PC-3 (cell line): ENCODE measurements around the gene PMEPA1. TPM values are rescaled to one million over a fixed set of nuclear protein-coding genes. Genes with fewer than 3 reads are reported as not detected.

Experiments used
- ATAC-seq: fragments of 200-7000 bp; cut with Tn5 transposase; 2 replicates; pipeline ENCODE4 v1.9.1; 2020; ENCODE audit warnings: mild to moderate bottlenecking, moderate library complexity
- BruUV-seq: library from RNA; stranded (reverse); fragments of 400-500 nt; replicated peaks from 2 replicates; lab custom pipeline; 2021; lab: Mats Ljungman, UMichigan
- CTCF ChIA-PET: fragments of 300-600 bp; sonication (Branson Sonifier 250); formaldehyde crosslinking; loops from one replicate; lab custom pipeline; 2022; ENCODE audit warnings: antibody characterized with exemption; lab: Charles Lee
- POLR2A ChIA-PET: fragments of 300-600 bp; sonication (Branson Sonifier 250); formaldehyde crosslinking; loops from one replicate; lab custom pipeline; 2022; ENCODE audit warnings: antibody characterized with exemption; ENCODE audit not compliant: unreplicated experiment; lab: Charles Lee
- DNase-seq: peaks from one replicate; pipeline ENCODE4 v3.0.0-alpha.2; 2015
- H2AFZ ChIP-seq: fragments of 300-600 bp; sonication (generic); 2 replicates; pipeline ENCODE4 v1.6.0; 2016; ENCODE audit warnings: antibody characterized with exemption, low read length
- H3F3A ChIP-seq: fragments of 300-600 bp; sonication (generic); one replicate; pipeline ENCODE4 v1.6.0; 2017; ENCODE audit warnings: antibody characterized with exemption, low read length, control low read depth, mild to moderate bottlenecking; ENCODE audit not compliant: unreplicated experiment
- H3K27ac ChIP-seq: fragments of 300-600 bp; sonication (generic); 2 replicates; pipeline ENCODE4 v1.5.1; 2016; ENCODE audit warnings: mild to moderate bottlenecking, low read length
- H3K27me3 ChIP-seq: fragments of 300-600 bp; sonication (generic); 2 replicates; pipeline ENCODE4 v1.6.1; 2016; ENCODE audit warnings: low read length, mixed read lengths
- H3K36me3 ChIP-seq: fragments of 300-600 bp; sonication (generic); 2 replicates; pipeline ENCODE4 v1.6.1; 2016; ENCODE audit warnings: low read depth, mixed run types, low read length, mixed read lengths
- H3K4me1 ChIP-seq: fragments of 300-600 bp; sonication (generic); 2 replicates; pipeline ENCODE4 v1.5.1; 2016; ENCODE audit warnings: low read length; ENCODE audit not compliant: insufficient read depth
- H3K4me2 ChIP-seq: fragments of 300-600 bp; sonication (generic); 2 replicates; pipeline ENCODE4 v1.6.0; 2016; ENCODE audit warnings: low read length
- H3K4me3 ChIP-seq: fragments of 300-600 bp; sonication (generic); 2 replicates; pipeline ENCODE4 v1.5.1; 2016; ENCODE audit warnings: mild to moderate bottlenecking, low read length, mixed read lengths
- H3K79me2 ChIP-seq: fragments of 300-600 bp; sonication (generic); 2 replicates; pipeline ENCODE4 v1.6.1; 2017; ENCODE audit warnings: low read length, mixed read lengths
- H3K9ac ChIP-seq: fragments of 300-600 bp; sonication (generic); 2 replicates; pipeline ENCODE4 v1.6.0; 2016; ENCODE audit warnings: mild to moderate bottlenecking, low read length
- H3K9me2 ChIP-seq: fragments of 300-600 bp; sonication (generic); replicated peaks from 2 replicates; pipeline ENCODE4 v1.6.1; 2016; ENCODE audit warnings: mixed run types, low read length, mixed read lengths
- H3K9me3 ChIP-seq: fragments of 300-600 bp; sonication (generic); 2 replicates; pipeline ENCODE4 v1.6.1; 2016; ENCODE audit warnings: low read length, mixed read lengths
- H4K20me1 ChIP-seq: fragments of 300-600 bp; sonication (generic); 2 replicates; pipeline ENCODE4 v1.6.1; 2016; ENCODE audit warnings: low read length, mixed read lengths
- EZH2 ChIP-seq: fragments of 300-600 bp; sonication (generic); IDR thresholded peaks from one replicate; pipeline ENCODE4 v1.6.1; 2017; ENCODE audit warnings: antibody characterized with exemption, mild to moderate bottlenecking, low read length; ENCODE audit not compliant: unreplicated experiment
- EZH2phosphoT487 ChIP-seq: fragments of 300-600 bp; sonication (generic); IDR thresholded peaks from 2 replicates; pipeline ENCODE4 v1.6.1; 2018; ENCODE audit warnings: mild to moderate bottlenecking, antibody characterized with exemption, low read length, borderline replicate concordance
- intact Hi-C: fragments of 100-400 bp; cut with micrococcal nuclease; formaldehyde crosslinking; loops from 2 replicates; pipeline ENCODE4 v1.9.0; 2023
- total RNA-seq: library from RNA; depleted of rRNA; stranded (reverse); fragments of >200 nt; gene quantifications from 2 replicates; pipeline ENCODE4 v1.2.3, GENCODE V29; 2014
- TF ChIP-seq, protein P1 (sequence below): fragments of 300-600 bp; sonication (generic); conservative IDR thresholded peaks from 2 replicates; pipeline ENCODE4 v1.5.1; 2017; ENCODE audit warnings: antibody characterized with exemption, low read depth, mild to moderate bottlenecking, low read length

Gene PMEPA1
- total RNA-seq, 1 experiment from 2014 or later, result 21.9 TPM

DNA sequence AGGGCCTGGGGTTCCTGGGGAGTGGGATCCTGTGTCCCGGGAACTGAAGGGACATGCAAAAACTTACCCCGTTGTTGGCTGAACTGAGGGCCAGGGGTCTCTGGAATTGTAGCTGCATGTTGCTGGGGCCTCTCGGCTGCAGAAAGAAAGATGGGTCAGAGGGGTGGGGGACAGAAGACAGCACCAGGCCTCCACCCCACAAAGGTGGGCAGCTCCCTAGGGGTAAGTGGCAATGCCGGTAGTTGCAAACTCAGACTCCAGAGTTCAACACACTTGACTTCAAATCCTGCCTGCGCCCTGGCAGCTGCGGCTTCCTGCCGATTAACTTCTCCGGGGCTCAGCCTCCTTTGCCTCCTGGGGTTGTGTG is 94.4 kb downstream of the PMEPA1 start:
- Histone ChIP-seq H4K20me1 (no peaks in the 10 kb centered on the region), H3K4me2 (no peak overlapping the region), H3K36me3 (no peaks in the 10 kb centered on the region), H3K9me3 (no peaks in the 10 kb centered on the region), H2AFZ (no peak overlapping the region), H3K27me3 (no peaks in the 10 kb centered on the region), H3K4me3 (no peak overlapping the region), H3K9me2 (no peaks in the 10 kb centered on the region), H3K9ac (no peak overlapping the region), H3K4me1 (peaks cover 23% of the 10 kb centered on the region), H3F3A (no peaks in the 10 kb centered on the region), H3K27ac (no peak overlapping the region), H3K79me2 (no peaks in the 10 kb centered on the region)
- TF ChIP-seq EZH2, result no peak
- TF ChIP-seq, protein P1, sequence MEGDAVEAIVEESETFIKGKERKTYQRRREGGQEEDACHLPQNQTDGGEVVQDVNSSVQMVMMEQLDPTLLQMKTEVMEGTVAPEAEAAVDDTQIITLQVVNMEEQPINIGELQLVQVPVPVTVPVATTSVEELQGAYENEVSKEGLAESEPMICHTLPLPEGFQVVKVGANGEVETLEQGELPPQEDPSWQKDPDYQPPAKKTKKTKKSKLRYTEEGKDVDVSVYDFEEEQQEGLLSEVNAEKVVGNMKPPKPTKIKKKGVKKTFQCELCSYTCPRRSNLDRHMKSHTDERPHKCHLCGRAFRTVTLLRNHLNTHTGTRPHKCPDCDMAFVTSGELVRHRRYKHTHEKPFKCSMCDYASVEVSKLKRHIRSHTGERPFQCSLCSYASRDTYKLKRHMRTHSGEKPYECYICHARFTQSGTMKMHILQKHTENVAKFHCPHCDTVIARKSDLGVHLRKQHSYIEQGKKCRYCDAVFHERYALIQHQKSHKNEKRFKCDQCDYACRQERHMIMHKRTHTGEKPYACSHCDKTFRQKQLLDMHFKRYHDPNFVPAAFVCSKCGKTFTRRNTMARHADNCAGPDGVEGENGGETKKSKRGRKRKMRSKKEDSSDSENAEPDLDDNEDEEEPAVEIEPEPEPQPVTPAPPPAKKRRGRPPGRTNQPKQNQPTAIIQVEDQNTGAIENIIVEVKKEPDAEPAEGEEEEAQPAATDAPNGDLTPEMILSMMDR, result no peak
- TF ChIP-seq EZH2phosphoT487, result no peak
- CTCF ChIA-PET, result no interaction called here
- POLR2A ChIA-PET, result no interaction called here
- DNase-seq (no peak), ATAC-seq (no peak)
- no TSS peak for BruUV-seq
- intact Hi-C loops, result loop anchor here (10.0 kb wide), 1 partner anchor 379 kb away; no protein-coding TSS in a partner anchor

DNA sequence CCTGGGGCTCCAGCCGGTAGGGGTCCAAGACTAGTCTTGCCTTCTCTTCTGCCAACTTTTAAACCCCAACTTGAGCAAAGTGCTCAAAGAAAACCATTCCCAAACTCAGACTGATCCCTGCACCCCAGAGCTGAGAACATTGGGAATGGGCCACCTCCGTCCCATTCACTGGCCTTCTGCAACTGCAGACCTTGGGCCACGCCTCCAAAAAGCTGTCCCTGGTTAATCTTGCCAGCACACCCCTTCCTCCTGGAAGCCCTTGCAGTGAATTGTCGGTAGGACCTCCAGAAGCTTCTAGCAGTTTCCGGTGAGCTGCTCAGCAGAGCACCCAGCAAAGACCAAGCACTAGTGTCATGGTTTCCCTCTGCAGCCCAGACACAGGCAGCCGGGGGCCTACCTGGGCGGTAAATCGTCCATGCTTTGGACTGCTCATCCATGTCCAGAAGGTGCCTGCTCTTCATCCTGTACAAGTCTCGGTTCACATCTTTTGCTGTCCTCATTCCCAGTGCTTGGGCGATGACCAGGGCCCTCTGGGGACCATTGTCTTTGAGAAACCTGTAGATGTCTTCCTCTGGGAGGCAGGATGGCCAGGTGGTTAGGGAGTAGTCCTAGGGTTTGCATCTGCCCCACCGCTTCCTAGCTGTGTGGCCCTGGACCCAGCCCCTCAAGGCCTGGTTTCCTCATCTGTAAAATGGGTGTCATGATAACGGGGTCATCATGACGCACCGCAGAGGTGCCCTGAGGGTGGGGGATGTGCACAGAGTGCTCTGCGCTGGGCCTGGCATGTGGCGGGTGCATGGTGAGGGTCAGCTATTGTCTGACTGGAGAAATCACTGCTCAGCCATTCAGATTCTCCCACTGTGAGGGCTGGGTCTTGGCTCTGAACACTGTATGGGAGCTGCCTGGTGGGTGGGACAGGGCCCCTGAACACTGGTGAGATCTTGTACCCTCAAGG is 95.0 kb downstream of the PMEPA1 start:
- Histone ChIP-seq H3K27ac (no peak overlapping the region), H3K79me2 (no peaks in the 10 kb centered on the region), H3K9me3 (no peaks in the 10 kb centered on the region), H3F3A (no peaks in the 10 kb centered on the region), H3K36me3 (no peaks in the 10 kb centered on the region), H3K27me3 (no peaks in the 10 kb centered on the region), H2AFZ (no peak overlapping the region), H3K4me3 (no peak overlapping the region), H4K20me1 (no peaks in the 10 kb centered on the region), H3K9ac (no peak overlapping the region), H3K9me2 (no peaks in the 10 kb centered on the region), H3K4me1 (peaks cover 22% of the 10 kb centered on the region), H3K4me2 (no peak overlapping the region)
- ATAC-seq (no peak), DNase-seq (no peak)
- ChIA-PET CTCF (no interaction called here), POLR2A (no interaction called here)
- no TSS peak for BruUV-seq
- intact Hi-C loops, result loop anchor here (10.0 kb wide), 1 partner anchor 380 kb away; no protein-coding TSS in a partner anchor
- TF ChIP-seq, protein P1, result no peak
- TF ChIP-seq EZH2 (no peak), EZH2phosphoT487 (no peak)

- no peaks in the 10 kb centered on the region for H3K79me2 ChIP-seq
- H3K9me3 ChIP-seq, result no peaks in the 10 kb centered on the region
- no peaks in the 10 kb centered on the region for H4K20me1 ChIP-seq
- intact Hi-C loops, result loop anchor here (10.0 kb wide), 1 partner anchor 381 kb away; no protein-coding TSS in a partner anchor
- no peaks in the 10 kb centered on the region for H3K27me3 ChIP-seq
- no peaks in the 10 kb centered on the region for H3K36me3 ChIP-seq
- CTCF ChIA-PET, result no interaction called here
- DNase-seq (no peak), ATAC-seq (no peak)
- POLR2A ChIA-PET, result no interaction called here
- H3K27ac ChIP-seq, result no peak overlapping the region
- H3K9me2 ChIP-seq, result no peaks in the 10 kb centered on the region
- no peak overlapping the region for H3K4me2 ChIP-seq
- H2AFZ ChIP-seq, result no peak overlapping the region
- H3K4me1 ChIP-seq, result peaks cover 11% of the 10 kb centered on the region
- no TSS peak for BruUV-seq
- H3K9ac ChIP-seq, result no peak overlapping the region
- H3F3A ChIP-seq, result no peaks in the 10 kb centered on the region
- H3K4me3 ChIP-seq, result no peak overlapping the region
- TF ChIP-seq EZH2phosphoT487 (no peak), EZH2 (no peak)
- TF ChIP-seq, protein P1, result no peak
Observed at GRCh38 chr20:57613481-57613921, 96.3 kb downstream of the PMEPA1 start.
